ENCODE measurements around the gene APOLD1.
"Not testable (repeated sequence)": the region's sequence is repeated elsewhere in the genome, so short reads cannot be mapped to it uniquely, and the experiment has no call there.

DNA sequence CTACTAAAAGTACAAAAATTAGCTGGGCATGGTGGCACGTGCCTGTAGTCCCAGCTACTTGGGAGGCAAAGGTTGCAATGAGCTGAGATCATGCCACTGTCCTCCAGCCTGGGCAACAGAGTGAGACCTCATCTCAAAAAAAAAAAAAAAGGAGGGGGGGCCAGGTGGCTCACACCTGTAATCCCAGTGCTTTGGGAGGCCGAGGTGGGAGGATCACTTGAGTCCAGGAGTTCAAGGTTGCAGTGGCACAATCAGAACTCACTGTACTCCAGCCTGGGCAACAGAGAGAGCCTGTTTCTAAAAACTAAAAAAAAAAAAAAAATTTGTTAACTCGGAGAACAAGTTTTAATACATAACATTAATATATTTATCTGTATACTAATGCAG lies 22.1 kb downstream of the APOLD1 start:
- not testable (repeated sequence) for TF ChIP-seq SREBF2 (IDR thresholded peaks at IDR 0.05); RFX5 (IDR thresholded peaks at IDR 0.05); MAFK (IDR thresholded peaks at IDR 0.05; ENCODE audit: partially characterized antibody); HOXA7 (CRISPR knock-in tag; IDR thresholded peaks at IDR 0.05); FOSL2 (IDR thresholded peaks at IDR 0.05); FOSL2 (CRISPR knock-in tag; IDR thresholded peaks at IDR 0.05); CEBPB (IDR thresholded peaks at IDR 0.05); NR3C1 (IDR thresholded peaks at IDR 0.05)
- TF ChIP-seq, protein P1, sequence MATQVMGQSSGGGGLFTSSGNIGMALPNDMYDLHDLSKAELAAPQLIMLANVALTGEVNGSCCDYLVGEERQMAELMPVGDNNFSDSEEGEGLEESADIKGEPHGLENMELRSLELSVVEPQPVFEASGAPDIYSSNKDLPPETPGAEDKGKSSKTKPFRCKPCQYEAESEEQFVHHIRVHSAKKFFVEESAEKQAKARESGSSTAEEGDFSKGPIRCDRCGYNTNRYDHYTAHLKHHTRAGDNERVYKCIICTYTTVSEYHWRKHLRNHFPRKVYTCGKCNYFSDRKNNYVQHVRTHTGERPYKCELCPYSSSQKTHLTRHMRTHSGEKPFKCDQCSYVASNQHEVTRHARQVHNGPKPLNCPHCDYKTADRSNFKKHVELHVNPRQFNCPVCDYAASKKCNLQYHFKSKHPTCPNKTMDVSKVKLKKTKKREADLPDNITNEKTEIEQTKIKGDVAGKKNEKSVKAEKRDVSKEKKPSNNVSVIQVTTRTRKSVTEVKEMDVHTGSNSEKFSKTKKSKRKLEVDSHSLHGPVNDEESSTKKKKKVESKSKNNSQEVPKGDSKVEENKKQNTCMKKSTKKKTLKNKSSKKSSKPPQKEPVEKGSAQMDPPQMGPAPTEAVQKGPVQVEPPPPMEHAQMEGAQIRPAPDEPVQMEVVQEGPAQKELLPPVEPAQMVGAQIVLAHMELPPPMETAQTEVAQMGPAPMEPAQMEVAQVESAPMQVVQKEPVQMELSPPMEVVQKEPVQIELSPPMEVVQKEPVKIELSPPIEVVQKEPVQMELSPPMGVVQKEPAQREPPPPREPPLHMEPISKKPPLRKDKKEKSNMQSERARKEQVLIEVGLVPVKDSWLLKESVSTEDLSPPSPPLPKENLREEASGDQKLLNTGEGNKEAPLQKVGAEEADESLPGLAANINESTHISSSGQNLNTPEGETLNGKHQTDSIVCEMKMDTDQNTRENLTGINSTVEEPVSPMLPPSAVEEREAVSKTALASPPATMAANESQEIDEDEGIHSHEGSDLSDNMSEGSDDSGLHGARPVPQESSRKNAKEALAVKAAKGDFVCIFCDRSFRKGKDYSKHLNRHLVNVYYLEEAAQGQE (IDR thresholded peaks at IDR 0.05) = not testable (repeated sequence)
- TF ChIP-seq, protein P2, sequence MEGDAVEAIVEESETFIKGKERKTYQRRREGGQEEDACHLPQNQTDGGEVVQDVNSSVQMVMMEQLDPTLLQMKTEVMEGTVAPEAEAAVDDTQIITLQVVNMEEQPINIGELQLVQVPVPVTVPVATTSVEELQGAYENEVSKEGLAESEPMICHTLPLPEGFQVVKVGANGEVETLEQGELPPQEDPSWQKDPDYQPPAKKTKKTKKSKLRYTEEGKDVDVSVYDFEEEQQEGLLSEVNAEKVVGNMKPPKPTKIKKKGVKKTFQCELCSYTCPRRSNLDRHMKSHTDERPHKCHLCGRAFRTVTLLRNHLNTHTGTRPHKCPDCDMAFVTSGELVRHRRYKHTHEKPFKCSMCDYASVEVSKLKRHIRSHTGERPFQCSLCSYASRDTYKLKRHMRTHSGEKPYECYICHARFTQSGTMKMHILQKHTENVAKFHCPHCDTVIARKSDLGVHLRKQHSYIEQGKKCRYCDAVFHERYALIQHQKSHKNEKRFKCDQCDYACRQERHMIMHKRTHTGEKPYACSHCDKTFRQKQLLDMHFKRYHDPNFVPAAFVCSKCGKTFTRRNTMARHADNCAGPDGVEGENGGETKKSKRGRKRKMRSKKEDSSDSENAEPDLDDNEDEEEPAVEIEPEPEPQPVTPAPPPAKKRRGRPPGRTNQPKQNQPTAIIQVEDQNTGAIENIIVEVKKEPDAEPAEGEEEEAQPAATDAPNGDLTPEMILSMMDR (IDR thresholded peaks at IDR 0.05) = not testable (repeated sequence)
